Colonic mucosa (tissue), 4 donors: ENCODE data around the gene MOB2. TPM values are rescaled to one million over a fixed set of nuclear protein-coding genes. Genes with fewer than 3 reads are reported as not detected.

Experiments used
- DNase-seq: peaks from one replicate; pipeline ENCODE4 v3.0.0-alpha.2; 2020
- H3K27ac ChIP-seq: fragments of 200-600 bp; one replicate; pipeline ENCODE4 v1.8.0; 2021
- H3K27me3 ChIP-seq: fragments of 200-600 bp; one replicate; pipeline ENCODE4 v1.8.0; 2021
- H3K36me3 ChIP-seq: fragments of 200-600 bp; one replicate; pipeline ENCODE4 v1.8.0; 2021
- H3K4me1 ChIP-seq: fragments of 200-600 bp; one replicate; pipeline ENCODE4 v1.8.0; 2021; ENCODE audit warnings: mild to moderate bottlenecking
- H3K4me3 ChIP-seq: fragments of 200-600 bp; one replicate; pipeline ENCODE4 v1.8.0; 2021
- H3K9ac ChIP-seq, 2 donors: one replicate each; pipeline ENCODE4 v1.7.0; 2013; ENCODE audit warnings: control low read depth in 2 of 2, low read depth in 2 of 2, low read length in 2 of 2
- H3K9me3 ChIP-seq: fragments of 200-600 bp; one replicate; pipeline ENCODE4 v1.8.0; 2021
- intact Hi-C: fragments of 100-400 bp; cut with DNase I; formaldehyde crosslinking; loops from one replicate; pipeline ENCODE4 v1.14.1; 2022
- total RNA-seq, 2 donors: library from RNA; stranded (reverse); fragmentation: NEBNext Ultra II Directional in 1 of 2; extraction: Animal tissue kit (Norgen Biotek cat#: 25700) in 1 of 2; gene quantifications; one replicate each; pipeline ENCODE4 v1.2.1, GENCODE V29; 2021
- TF ChIP-seq, protein P1 (sequence below): fragments of 200-600 bp; IDR thresholded peaks from one replicate; pipeline ENCODE4 v1.8.0; 2022; ENCODE audit warnings: antibody characterized with exemption, mild to moderate bottlenecking
- donor health status: healthy.
- donor health status: DM: no; HTN: no; CAD: no.
- donor health status: DM: no; HTN: no; CAD: no.

Gene MOB2
- total RNA-seq, 2 donors from 2014 or later, result 41.6 to 49.2 TPM

GRCh38 chr11:1485504-1485885 is 1.1 kb downstream of the MOB2 start:
- Histone ChIP-seq H3K9me3 (no peaks in the 10 kb centered on the region), H3K9ac (peak overlapping the region; percentile 0 to 64), H3K4me1 (peaks cover 21% of the 10 kb centered on the region), H3K27me3 (no peaks in the 10 kb centered on the region), H3K27ac (peak overlapping the region; percentile 72), H3K4me3 (peak overlapping the region; percentile 8), H3K36me3 (no peaks in the 10 kb centered on the region)
- no peak for DNase-seq
- TF ChIP-seq, protein P1, sequence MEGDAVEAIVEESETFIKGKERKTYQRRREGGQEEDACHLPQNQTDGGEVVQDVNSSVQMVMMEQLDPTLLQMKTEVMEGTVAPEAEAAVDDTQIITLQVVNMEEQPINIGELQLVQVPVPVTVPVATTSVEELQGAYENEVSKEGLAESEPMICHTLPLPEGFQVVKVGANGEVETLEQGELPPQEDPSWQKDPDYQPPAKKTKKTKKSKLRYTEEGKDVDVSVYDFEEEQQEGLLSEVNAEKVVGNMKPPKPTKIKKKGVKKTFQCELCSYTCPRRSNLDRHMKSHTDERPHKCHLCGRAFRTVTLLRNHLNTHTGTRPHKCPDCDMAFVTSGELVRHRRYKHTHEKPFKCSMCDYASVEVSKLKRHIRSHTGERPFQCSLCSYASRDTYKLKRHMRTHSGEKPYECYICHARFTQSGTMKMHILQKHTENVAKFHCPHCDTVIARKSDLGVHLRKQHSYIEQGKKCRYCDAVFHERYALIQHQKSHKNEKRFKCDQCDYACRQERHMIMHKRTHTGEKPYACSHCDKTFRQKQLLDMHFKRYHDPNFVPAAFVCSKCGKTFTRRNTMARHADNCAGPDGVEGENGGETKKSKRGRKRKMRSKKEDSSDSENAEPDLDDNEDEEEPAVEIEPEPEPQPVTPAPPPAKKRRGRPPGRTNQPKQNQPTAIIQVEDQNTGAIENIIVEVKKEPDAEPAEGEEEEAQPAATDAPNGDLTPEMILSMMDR, result no peak
- intact Hi-C loops, result no loop called here

DNA sequence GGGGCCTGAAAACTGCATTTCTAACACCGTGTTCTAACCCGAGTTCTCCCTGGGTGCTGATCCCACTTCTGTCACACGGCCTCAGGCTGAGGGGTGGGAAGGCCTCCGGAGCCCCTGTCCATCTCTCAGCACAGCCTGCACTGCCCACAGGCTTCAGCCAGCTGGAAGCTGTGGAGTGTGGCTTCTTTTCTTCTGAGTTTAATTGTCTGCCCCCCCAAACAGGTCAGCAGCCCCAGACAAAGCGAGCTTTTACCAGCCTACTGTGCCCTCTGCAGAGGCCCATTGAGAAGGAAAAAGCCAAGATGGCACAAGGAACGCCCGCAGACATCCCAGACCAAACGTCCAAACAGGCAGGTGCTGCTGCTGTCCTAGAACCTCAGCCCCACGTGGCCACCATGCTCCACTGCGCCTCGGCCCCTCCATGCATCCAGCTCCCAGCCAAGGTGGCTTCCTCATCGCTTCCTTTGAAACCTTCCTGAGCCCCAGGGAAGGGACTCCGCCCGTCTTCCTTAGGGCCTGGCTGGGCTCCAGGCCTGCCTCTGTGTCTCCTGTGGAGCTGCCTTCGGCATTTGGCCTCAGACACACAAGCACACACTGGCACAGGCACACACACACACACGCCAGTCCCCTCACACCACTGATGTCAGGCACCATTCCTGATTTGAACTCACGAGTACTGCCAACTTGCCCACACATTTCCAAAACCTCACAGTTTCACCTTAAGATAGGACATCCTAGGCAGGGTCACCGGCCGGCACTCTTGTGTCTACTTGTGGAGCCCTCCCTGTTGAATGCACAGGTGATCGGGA is 1.7 kb downstream of the MOB2 start:
- DNase-seq, result peak; percentile 49
- Histone ChIP-seq H3K36me3 (no peaks in the 10 kb centered on the region), H3K27ac (no peak overlapping the region), H3K9ac (peak overlapping the region in 1 of 2 donors; percentile 41), H3K4me3 (no peak overlapping the region), H3K9me3 (no peaks in the 10 kb centered on the region), H3K4me1 (peaks cover 21% of the 10 kb centered on the region), H3K27me3 (no peaks in the 10 kb centered on the region)
- TF ChIP-seq, protein P1, result no peak
- intact Hi-C loops, result no loop called here

DNA sequence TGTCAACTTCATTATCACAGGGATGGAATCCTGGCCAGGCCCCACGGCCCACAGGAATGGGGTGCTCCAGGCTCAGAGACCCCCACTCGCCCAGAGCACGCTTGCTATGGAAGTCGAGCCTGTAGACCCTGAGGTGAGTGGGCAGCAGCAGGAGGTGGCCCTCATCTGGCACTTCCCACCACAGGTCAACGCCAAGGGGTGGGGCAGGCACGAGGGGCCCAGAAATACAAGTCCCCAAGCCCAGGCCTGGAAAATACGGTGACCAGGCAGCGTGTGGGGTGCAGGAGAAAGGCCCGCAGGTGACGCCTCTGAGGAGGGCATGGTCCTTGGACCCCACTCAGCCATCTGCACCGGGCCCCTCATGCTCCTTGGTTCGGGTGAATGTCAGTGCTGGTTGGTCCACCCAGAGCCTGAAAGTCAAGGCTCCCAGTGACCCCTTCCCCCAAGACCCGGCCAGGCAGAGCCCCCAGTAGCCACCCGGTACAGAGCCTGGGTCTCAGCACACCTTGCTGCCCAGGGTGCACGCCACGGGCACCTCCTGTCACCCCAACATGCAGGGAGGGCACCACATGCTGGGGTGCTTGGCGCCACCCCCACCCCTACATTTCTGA is 2.4 kb downstream of the MOB2 start:
- H3K9me3 ChIP-seq, result no peaks in the 10 kb centered on the region
- H3K27me3 ChIP-seq, result no peaks in the 10 kb centered on the region
- H3K4me1 ChIP-seq, result peaks cover 21% of the 10 kb centered on the region
- peak overlapping the region in 1 of 2 donors; percentile 35 for H3K9ac ChIP-seq
- no peak for DNase-seq
- TF ChIP-seq, protein P1, result no peak
- peaks cover 5% of the 10 kb centered on the region for H3K36me3 ChIP-seq
- intact Hi-C loops, result no loop called here
- no peak overlapping the region for H3K27ac ChIP-seq
- H3K4me3 ChIP-seq, result no peak overlapping the region

DNA sequence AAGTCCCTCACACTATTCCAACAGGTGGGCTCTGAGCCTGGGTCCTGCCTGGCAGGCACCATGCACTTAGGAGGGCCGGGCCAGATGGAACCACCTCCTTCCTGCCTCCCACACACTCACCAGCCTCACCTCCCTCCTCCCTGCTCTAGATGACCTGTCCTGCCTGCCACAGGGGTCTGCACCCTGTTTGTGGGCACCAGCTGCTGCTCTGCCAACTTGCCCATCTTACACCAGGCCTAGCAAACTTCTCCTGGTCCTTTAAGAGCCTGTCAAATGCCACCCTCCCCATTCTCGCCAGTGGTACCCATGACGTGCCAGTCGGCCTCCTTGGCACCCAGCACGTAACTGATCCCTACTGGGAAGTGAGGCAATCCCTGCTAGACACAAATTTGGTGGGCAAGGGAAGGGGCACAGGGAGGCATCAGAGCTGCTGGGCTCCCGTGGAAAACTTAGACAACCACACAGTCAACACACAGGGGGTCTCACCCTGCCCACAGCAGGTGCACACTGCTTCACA is 3.1 kb downstream of the MOB2 start:
- Histone ChIP-seq H3K4me3 (no peak overlapping the region), H3K27me3 (no peaks in the 10 kb centered on the region), H3K9me3 (no peaks in the 10 kb centered on the region), H3K9ac (peak overlapping the region; percentile 35 to 40), H3K36me3 (peaks cover 7% of the 10 kb centered on the region), H3K27ac (peak overlapping the region; percentile 44), H3K4me1 (peaks cover 21% of the 10 kb centered on the region)
- intact Hi-C loops, result no loop called here
- no peak for DNase-seq
- TF ChIP-seq, protein P1, result no peak

DNA sequence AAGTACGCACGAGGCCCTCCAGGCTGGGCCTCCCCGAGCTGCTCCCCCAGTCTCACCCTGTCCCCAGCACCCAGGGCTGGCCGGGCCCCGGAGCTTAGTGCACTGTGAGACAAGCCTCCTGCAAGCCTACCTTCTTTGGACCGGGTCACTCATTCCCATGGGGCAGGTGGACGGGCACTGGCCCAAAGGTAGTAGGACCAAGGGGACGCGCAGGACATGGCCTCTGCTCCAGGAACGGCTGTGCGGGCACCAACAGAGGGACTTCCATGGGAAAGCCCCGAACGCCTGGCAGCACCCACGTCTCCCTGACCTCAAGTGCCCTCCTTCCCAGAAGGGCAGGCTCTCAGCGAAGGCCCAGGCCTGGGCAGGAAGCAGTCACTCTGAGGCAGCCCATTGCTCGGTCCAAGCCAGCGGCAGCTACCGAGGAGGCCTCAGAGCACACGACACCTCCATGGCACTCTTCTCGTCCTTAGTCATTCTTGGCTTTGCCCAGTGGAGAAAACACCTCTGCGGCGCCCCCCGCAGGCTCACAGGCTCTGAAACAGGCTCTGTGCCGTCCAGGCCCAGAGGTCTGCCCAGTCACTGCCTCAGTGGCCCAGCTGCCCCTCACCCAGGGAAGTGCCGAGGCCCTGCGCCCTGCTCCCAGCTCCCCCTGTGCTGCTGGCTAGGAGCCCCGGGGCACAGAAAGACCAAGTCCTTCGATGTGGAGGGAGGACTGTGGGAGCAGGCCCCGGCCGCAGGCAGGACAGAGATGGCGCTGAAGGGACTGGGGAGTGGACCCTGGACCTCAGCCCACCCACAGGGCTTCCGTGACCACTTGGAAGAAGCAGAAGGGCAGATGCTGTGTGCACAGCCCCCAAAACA is 3.8 kb downstream of the MOB2 start:
- Histone ChIP-seq H3K36me3 (peaks cover 7% of the 10 kb centered on the region), H3K27ac (peak overlapping the region; percentile 44), H3K9ac (peak overlapping the region in 1 of 2 donors; percentile 35), H3K4me3 (no peak overlapping the region), H3K9me3 (no peaks in the 10 kb centered on the region), H3K27me3 (no peaks in the 10 kb centered on the region), H3K4me1 (peaks cover 18% of the 10 kb centered on the region)
- TF ChIP-seq, protein P1, result no peak
- intact Hi-C loops, result no loop called here
- no peak for DNase-seq
